ENCODE measurements around the gene OR52J3. TPM values are rescaled to one million over a fixed set of nuclear protein-coding genes. Genes with fewer than 3 reads are reported as not detected.

The OR52J3 gene
- polyA plus RNA-seq, 1 of the 3 experiments (the other 2 are of a cell fraction) = not detected

DNA sequence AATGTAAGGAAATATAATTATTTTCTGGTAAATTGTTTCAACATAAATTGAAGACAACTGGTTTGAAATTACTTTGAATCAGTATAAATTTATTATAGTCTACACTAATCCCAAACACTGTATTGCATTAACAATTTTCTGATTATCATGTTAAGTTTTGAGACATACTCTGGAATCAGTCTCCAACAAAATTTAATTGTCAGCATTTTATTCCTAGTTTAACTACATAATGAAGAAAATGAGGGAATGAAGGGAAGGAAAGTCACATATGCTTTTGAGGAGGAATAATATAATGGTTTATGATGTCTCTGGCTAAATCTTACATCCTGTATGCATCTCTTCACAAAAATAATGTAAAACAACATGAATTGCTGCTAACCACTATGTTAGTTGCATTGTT is 37.3 kb downstream of the OR52J3 start:
- POLR2A ChIA-PET = no interaction called here
- Histone ChIP-seq H3K9ac (no peak overlapping the region), H3K79me2 (ENCODE audit: insufficient read depth) (no peaks in the 10 kb centered on the region), H3F3A (replicated peaks; ENCODE audit: insufficient read depth) (no peaks in the 10 kb centered on the region), H3K27me3 (ENCODE audit: insufficient read depth) (peaks cover 5% of the 10 kb centered on the region; the same call in 1 of the 2 replicates), H2AFZ (ENCODE audit: low read depth) (no peak overlapping the region), H3K9me2 (no peaks in the 10 kb centered on the region), H4K20me1 (ENCODE audit: insufficient read depth) (no peaks in the 10 kb centered on the region), H3K27ac (ENCODE audit: low read depth in 2 of 2, low read length in 1 of 2) (no peak overlapping the region), H3K4me1 (ENCODE audit: control insufficient read depth in 1 of 2, insufficient read depth in 2 of 2, low read depth in 1 of 2, low read length in 1 of 2) (no peaks in the 10 kb centered on the region), H3K4me2 (no peak overlapping the region), H3K9me3 (no peaks in the 10 kb centered on the region), H3K36me3 (replicated peaks in 1 of 2; ENCODE audit: control insufficient read depth in 1 of 2, insufficient read depth in 2 of 2, low read length in 1 of 2) (no peaks in the 10 kb centered on the region), H3K4me3 (ENCODE audit: low read depth in 2 of 2, low read length in 1 of 2) (no peak overlapping the region)
- CTCF ChIA-PET = no interaction called here
- TF ChIP-seq RXRA (IDR thresholded peaks at IDR 0.05; ENCODE audit: borderline replicate concordance, low read depth) (no peak), RAD21 (IDR thresholded peaks at IDR 0.05; ENCODE audit: low read length) (no peak), RFX5 (IDR thresholded peaks at IDR 0.05; ENCODE audit: low read length) (no peak), MXI1 (IDR thresholded peaks at IDR 0.05; ENCODE audit: low read depth, low read length) (no peak), CHD2 (IDR thresholded peaks at IDR 0.05; ENCODE audit: low read length, partially characterized antibody) (no peak)
- TF ChIP-seq, protein P1, sequence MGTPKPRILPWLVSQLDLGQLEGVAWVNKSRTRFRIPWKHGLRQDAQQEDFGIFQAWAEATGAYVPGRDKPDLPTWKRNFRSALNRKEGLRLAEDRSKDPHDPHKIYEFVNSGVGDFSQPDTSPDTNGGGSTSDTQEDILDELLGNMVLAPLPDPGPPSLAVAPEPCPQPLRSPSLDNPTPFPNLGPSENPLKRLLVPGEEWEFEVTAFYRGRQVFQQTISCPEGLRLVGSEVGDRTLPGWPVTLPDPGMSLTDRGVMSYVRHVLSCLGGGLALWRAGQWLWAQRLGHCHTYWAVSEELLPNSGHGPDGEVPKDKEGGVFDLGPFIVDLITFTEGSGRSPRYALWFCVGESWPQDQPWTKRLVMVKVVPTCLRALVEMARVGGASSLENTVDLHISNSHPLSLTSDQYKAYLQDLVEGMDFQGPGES (IDR thresholded peaks at IDR 0.05; ENCODE audit: low read depth, low read length) = no peak
- DNase-seq = no peak

DNA sequence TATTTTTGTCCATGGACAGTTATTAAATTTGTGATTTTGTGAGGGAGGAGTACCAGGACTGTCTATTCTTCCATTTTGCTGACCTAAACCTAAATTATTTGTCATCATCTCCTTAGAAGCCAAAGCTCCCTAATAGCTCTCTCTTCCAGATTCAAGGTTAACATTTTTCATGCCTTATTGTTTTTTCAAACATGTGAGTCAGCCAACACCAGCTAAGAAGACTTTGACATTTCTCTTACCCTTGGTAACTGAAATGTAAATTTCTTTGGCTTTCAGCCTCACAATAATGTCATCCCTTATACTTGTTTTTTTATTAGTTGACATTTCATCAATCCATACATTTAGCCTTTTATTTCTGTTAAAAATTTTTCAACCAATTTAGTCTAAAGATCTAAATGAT is 42.2 kb downstream of the OR52J3 start:
- Histone ChIP-seq H3K9me3 (no peaks in the 10 kb centered on the region), H3K4me3 (ENCODE audit: low read depth in 2 of 2, low read length in 1 of 2) (no peak overlapping the region), H4K20me1 (ENCODE audit: insufficient read depth) (no peaks in the 10 kb centered on the region), H2AFZ (ENCODE audit: low read depth) (no peak overlapping the region), H3K79me2 (ENCODE audit: insufficient read depth) (no peaks in the 10 kb centered on the region), H3K27ac (ENCODE audit: low read depth in 2 of 2, low read length in 1 of 2) (no peak overlapping the region), H3K9ac (no peak overlapping the region), H3F3A (replicated peaks; ENCODE audit: insufficient read depth) (no peaks in the 10 kb centered on the region), H3K36me3 (replicated peaks in 1 of 2; ENCODE audit: control insufficient read depth in 1 of 2, insufficient read depth in 2 of 2, low read length in 1 of 2) (no peaks in the 10 kb centered on the region), H3K27me3 (ENCODE audit: insufficient read depth) (peaks cover 5% of the 10 kb centered on the region; the same call in 1 of the 2 replicates), H3K4me2 (no peak overlapping the region), H3K9me2 (no peaks in the 10 kb centered on the region), H3K4me1 (ENCODE audit: control insufficient read depth in 1 of 2, insufficient read depth in 2 of 2, low read depth in 1 of 2, low read length in 1 of 2) (no peaks in the 10 kb centered on the region)
- TF ChIP-seq RXRA (IDR thresholded peaks at IDR 0.05; ENCODE audit: borderline replicate concordance, low read depth) (no peak), TEAD4 (IDR thresholded peaks at IDR 0.05; ENCODE audit: borderline replicate concordance, insufficient read depth) (no peak), RFX5 (IDR thresholded peaks at IDR 0.05; ENCODE audit: low read length) (no peak), FOSL2 (IDR thresholded peaks at IDR 0.05; ENCODE audit: borderline replicate concordance, low read depth) (no peak), NFIC (IDR thresholded peaks at IDR 0.05; ENCODE audit: borderline replicate concordance) (no peak), SIN3A (IDR thresholded peaks at IDR 0.05; ENCODE audit: borderline replicate concordance, low read depth, low read length) (no peak), TAF1 (IDR thresholded peaks at IDR 0.05; ENCODE audit: borderline replicate concordance, low read depth, low read length) (no peak), MEF2A (IDR thresholded peaks at IDR 0.05; ENCODE audit: borderline replicate concordance, low read depth) (no peak), RAD21 (IDR thresholded peaks at IDR 0.05; ENCODE audit: low read length) (no peak), GATA2 (CRISPR knock-in tag; IDR thresholded peaks at IDR 0.05) (no peak), RCOR1 (IDR thresholded peaks at IDR 0.05; ENCODE audit: low read length) (no peak), ELF1 (IDR thresholded peaks at IDR 0.05) (no peak)
- TF ChIP-seq, protein P2, sequence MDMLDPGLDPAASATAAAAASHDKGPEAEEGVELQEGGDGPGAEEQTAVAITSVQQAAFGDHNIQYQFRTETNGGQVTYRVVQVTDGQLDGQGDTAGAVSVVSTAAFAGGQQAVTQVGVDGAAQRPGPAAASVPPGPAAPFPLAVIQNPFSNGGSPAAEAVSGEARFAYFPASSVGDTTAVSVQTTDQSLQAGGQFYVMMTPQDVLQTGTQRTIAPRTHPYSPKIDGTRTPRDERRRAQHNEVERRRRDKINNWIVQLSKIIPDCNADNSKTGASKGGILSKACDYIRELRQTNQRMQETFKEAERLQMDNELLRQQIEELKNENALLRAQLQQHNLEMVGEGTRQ (IDR thresholded peaks at IDR 0.05; ENCODE audit: borderline replicate concordance, low read depth, low read length) = no peak
- TF ChIP-seq, protein P3, sequence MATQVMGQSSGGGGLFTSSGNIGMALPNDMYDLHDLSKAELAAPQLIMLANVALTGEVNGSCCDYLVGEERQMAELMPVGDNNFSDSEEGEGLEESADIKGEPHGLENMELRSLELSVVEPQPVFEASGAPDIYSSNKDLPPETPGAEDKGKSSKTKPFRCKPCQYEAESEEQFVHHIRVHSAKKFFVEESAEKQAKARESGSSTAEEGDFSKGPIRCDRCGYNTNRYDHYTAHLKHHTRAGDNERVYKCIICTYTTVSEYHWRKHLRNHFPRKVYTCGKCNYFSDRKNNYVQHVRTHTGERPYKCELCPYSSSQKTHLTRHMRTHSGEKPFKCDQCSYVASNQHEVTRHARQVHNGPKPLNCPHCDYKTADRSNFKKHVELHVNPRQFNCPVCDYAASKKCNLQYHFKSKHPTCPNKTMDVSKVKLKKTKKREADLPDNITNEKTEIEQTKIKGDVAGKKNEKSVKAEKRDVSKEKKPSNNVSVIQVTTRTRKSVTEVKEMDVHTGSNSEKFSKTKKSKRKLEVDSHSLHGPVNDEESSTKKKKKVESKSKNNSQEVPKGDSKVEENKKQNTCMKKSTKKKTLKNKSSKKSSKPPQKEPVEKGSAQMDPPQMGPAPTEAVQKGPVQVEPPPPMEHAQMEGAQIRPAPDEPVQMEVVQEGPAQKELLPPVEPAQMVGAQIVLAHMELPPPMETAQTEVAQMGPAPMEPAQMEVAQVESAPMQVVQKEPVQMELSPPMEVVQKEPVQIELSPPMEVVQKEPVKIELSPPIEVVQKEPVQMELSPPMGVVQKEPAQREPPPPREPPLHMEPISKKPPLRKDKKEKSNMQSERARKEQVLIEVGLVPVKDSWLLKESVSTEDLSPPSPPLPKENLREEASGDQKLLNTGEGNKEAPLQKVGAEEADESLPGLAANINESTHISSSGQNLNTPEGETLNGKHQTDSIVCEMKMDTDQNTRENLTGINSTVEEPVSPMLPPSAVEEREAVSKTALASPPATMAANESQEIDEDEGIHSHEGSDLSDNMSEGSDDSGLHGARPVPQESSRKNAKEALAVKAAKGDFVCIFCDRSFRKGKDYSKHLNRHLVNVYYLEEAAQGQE (IDR thresholded peaks at IDR 0.05; ENCODE audit: low read depth, low read length) = no peak
- TF ChIP-seq, protein P1 (IDR thresholded peaks at IDR 0.05; ENCODE audit: low read depth, low read length) = no peak
- TF ChIP-seq, protein P4, sequence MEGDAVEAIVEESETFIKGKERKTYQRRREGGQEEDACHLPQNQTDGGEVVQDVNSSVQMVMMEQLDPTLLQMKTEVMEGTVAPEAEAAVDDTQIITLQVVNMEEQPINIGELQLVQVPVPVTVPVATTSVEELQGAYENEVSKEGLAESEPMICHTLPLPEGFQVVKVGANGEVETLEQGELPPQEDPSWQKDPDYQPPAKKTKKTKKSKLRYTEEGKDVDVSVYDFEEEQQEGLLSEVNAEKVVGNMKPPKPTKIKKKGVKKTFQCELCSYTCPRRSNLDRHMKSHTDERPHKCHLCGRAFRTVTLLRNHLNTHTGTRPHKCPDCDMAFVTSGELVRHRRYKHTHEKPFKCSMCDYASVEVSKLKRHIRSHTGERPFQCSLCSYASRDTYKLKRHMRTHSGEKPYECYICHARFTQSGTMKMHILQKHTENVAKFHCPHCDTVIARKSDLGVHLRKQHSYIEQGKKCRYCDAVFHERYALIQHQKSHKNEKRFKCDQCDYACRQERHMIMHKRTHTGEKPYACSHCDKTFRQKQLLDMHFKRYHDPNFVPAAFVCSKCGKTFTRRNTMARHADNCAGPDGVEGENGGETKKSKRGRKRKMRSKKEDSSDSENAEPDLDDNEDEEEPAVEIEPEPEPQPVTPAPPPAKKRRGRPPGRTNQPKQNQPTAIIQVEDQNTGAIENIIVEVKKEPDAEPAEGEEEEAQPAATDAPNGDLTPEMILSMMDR (IDR thresholded peaks at IDR 0.05) = no peak
- TF ChIP-seq, protein P5, sequence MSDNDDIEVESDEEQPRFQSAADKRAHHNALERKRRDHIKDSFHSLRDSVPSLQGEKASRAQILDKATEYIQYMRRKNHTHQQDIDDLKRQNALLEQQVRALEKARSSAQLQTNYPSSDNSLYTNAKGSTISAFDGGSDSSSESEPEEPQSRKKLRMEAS (IDR thresholded peaks at IDR 0.05; ENCODE audit: low read depth) = no peak
- POLR2A ChIA-PET = no interaction called here
- CTCF ChIA-PET = interaction anchor here (1.1 kb wide), 1 partner anchor 27 kb away, joined by 3 read pairs; no protein-coding TSS in a partner anchor
- DNase-seq = no peak

Measured in SK-N-SH (cell line).